ENCODE measurements around the gene APOB. TPM values are rescaled to one million over a fixed set of nuclear protein-coding genes. Genes with fewer than 3 reads are reported as not detected.

Gene APOB
- total and polyA plus RNA-seq, 2 of the 13 experiments (the other 11 are each of a cell fraction or from before 2014, with no cell fraction given): 1,569 to 2,515 TPM

- TF ChIP-seq, protein P1, sequence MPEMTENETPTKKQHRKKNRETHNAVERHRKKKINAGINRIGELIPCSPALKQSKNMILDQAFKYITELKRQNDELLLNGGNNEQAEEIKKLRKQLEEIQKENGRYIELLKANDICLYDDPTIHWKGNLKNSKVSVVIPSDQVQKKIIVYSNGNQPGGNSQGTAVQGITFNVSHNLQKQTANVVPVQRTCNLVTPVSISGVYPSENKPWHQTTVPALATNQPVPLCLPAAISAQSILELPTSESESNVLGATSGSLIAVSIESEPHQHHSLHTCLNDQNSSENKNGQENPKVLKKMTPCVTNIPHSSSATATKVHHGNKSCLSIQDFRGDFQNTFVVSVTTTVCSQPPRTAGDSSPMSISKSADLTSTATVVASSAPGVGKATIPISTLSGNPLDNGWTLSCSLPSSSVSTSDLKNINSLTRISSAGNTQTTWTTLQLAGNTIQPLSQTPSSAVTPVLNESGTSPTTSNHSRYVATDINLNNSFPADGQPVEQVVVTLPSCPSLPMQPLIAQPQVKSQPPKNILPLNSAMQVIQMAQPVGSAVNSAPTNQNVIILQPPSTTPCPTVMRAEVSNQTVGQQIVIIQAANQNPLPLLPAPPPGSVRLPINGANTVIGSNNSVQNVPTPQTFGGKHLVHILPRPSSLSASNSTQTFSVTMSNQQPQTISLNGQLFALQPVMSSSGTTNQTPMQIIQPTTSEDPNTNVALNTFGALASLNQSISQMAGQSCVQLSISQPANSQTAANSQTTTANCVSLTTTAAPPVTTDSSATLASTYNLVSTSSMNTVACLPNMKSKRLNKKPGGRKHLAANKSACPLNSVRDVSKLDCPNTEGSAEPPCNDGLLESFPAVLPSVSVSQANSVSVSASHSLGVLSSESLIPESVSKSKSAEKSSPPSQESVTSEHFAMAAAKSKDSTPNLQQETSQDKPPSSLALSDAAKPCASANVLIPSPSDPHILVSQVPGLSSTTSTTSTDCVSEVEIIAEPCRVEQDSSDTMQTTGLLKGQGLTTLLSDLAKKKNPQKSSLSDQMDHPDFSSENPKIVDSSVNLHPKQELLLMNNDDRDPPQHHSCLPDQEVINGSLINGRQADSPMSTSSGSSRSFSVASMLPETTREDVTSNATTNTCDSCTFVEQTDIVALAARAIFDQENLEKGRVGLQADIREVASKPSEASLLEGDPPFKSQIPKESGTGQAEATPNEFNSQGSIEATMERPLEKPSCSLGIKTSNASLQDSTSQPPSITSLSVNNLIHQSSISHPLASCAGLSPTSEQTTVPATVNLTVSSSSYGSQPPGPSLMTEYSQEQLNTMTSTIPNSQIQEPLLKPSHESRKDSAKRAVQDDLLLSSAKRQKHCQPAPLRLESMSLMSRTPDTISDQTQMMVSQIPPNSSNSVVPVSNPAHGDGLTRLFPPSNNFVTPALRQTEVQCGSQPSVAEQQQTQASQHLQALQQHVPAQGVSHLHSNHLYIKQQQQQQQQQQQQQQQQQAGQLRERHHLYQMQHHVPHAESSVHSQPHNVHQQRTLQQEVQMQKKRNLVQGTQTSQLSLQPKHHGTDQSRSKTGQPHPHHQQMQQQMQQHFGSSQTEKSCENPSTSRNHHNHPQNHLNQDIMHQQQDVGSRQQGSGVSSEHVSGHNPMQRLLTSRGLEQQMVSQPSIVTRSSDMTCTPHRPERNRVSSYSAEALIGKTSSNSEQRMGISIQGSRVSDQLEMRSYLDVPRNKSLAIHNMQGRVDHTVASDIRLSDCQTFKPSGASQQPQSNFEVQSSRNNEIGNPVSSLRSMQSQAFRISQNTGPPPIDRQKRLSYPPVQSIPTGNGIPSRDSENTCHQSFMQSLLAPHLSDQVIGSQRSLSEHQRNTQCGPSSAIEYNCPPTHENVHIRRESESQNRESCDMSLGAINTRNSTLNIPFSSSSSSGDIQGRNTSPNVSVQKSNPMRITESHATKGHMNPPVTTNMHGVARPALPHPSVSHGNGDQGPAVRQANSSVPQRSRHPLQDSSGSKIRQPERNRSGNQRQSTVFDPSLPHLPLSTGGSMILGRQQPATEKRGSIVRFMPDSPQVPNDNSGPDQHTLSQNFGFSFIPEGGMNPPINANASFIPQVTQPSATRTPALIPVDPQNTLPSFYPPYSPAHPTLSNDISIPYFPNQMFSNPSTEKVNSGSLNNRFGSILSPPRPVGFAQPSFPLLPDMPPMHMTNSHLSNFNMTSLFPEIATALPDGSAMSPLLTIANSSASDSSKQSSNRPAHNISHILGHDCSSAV (CRISPR knock-in tag; IDR thresholded peaks at IDR 0.05; ENCODE audit: borderline replicate concordance): no peak
- no peak for TF ChIP-seq ZNF510 (CRISPR knock-in tag; IDR thresholded peaks at IDR 0.05; ENCODE audit: low read depth)
- no peak; the same call in 1 of the 2 replicates for TF ChIP-seq ZSCAN25 (CRISPR knock-in tag; IDR thresholded peaks at IDR 0.05)
- TF ChIP-seq DPF2 (CRISPR knock-in tag; IDR thresholded peaks at IDR 0.05; ENCODE audit: borderline replicate concordance, low read depth): no peak
- TF ChIP-seq ZNF841 (CRISPR knock-in tag; IDR thresholded peaks at IDR 0.05; ENCODE audit: borderline replicate concordance): 0 out of 2 replicates have a peak, but pooled peaks have one; percentile 6
- no peak for TF ChIP-seq GPN1 (CRISPR knock-in tag; IDR thresholded peaks at IDR 0.05; ENCODE audit: borderline replicate concordance)
- no peak for TF ChIP-seq ZNF607 (CRISPR knock-in tag; IDR thresholded peaks at IDR 0.05; ENCODE audit: borderline replicate concordance)
- no peak; the same call in 1 of the 2 replicates for TF ChIP-seq MZF1 (CRISPR knock-in tag; IDR thresholded peaks at IDR 0.05; ENCODE audit: borderline replicate concordance)
- no peak for TF ChIP-seq ZNF564 (CRISPR knock-in tag; IDR thresholded peaks at IDR 0.05)
- TF ChIP-seq, protein P2, sequence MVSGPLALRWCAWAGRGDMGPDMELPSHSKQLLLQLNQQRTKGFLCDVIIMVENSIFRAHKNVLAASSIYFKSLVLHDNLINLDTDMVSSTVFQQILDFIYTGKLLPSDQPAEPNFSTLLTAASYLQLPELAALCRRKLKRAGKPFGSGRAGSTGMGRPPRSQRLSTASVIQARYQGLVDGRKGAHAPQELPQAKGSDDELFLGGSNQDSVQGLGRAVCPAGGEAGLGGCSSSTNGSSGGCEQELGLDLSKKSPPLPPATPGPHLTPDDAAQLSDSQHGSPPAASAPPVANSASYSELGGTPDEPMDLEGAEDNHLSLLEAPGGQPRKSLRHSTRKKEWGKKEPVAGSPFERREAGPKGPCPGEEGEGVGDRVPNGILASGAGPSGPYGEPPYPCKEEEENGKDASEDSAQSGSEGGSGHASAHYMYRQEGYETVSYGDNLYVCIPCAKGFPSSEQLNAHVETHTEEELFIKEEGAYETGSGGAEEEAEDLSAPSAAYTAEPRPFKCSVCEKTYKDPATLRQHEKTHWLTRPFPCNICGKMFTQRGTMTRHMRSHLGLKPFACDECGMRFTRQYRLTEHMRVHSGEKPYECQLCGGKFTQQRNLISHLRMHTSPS (CRISPR knock-in tag; IDR thresholded peaks at IDR 0.05; ENCODE audit: low read depth): no peak
- no peak for TF ChIP-seq BHLHE40 (IDR thresholded peaks at IDR 0.05; ENCODE audit: low read length)
- no peak for TF ChIP-seq TCF7L2 (IDR thresholded peaks at IDR 0.05; ENCODE audit: low read depth, low read length)
- no peak for TF ChIP-seq ATF4 (CRISPR knock-in tag; IDR thresholded peaks at IDR 0.05)
- TF ChIP-seq SOX5 (CRISPR knock-in tag; IDR thresholded peaks at IDR 0.05; ENCODE audit: borderline replicate concordance): no peak; the same call in 1 of the 2 replicates
- no peak for TF ChIP-seq RORA (CRISPR knock-in tag; IDR thresholded peaks at IDR 0.05)
- no peak; the same call in 1 of the 2 replicates for TF ChIP-seq ZNF503 (CRISPR knock-in tag; IDR thresholded peaks at IDR 0.05)
These were observed 38.0 kb downstream of the APOB start (continued) for GRCh38 chr2:21005700-21006422.

All from HepG2 (cell line).